Muscle layer of duodenum (tissue), 2 donors: ENCODE data around the gene ZNF516.

Experiments
- H3K27ac ChIP-seq: one replicate; pipeline ENCODE4 v1.7.0; 2013; ENCODE audit warnings: mild to moderate bottlenecking, low read length
- H3K27me3 ChIP-seq: one replicate; pipeline ENCODE4 v1.7.0; 2013; ENCODE audit warnings: low read depth, mild to moderate bottlenecking, control low read depth, low read length
- H3K36me3 ChIP-seq, 2 donors: one replicate each; pipeline ENCODE4 v1.7.0; 2013; ENCODE audit warnings: low read length in 2 of 2, control low read depth in 1 of 2, mild to moderate bottlenecking in 1 of 2; ENCODE audit not compliant: insufficient read depth in 2 of 2, control insufficient read depth in 1 of 2
- H3K4me1 ChIP-seq, 2 donors: one replicate each; pipeline ENCODE4 v1.7.0; 2013; ENCODE audit warnings: low read length in 2 of 2, mild to moderate bottlenecking in 2 of 2, control low read depth in 1 of 2, moderate library complexity in 1 of 2; ENCODE audit not compliant: insufficient read depth in 2 of 2, control insufficient read depth in 1 of 2
- H3K4me3 ChIP-seq, 2 donors: one replicate each; pipeline ENCODE4 v1.7.0; 2013; ENCODE audit warnings: low read length in 2 of 2, low read depth in 1 of 2, mild to moderate bottlenecking in 1 of 2
- H3K9me3 ChIP-seq, 2 donors: one replicate each; pipeline ENCODE4 v1.7.0; 2013; ENCODE audit warnings: low read length in 2 of 2, control low read depth in 1 of 2, mild to moderate bottlenecking in 1 of 2; ENCODE audit not compliant: control insufficient read depth in 1 of 2
- donor health status: healthy.

The ZNF516 gene

DNA sequence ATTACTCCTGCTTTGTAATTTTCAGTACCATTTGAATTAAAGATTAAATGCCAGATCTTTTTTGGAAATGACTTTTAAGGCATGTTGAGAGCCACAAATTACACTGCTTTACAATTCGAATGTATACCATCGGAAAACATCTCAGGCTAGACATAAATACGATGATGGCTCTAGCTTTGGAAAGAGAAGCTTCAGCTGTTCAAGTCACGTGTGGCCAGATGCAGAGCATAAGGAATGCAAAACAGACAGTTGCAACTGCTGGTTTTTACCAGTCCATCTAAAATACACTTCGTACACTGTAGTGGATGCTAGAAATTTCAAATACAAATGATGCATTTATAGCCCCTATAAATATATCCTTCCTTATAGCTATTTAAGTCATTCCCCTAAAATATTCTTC is 8.0 kb downstream of the ZNF516 start:
- no peaks in the 10 kb centered on the region for H3K36me3 ChIP-seq
- no peaks in the 10 kb centered on the region for H3K9me3 ChIP-seq
- H3K4me1 ChIP-seq: peaks cover 19 to 26% of the 10 kb centered on the region in 2 donors
- H3K27me3 ChIP-seq: no peaks in the 10 kb centered on the region
- H3K4me3 ChIP-seq: no peak overlapping the region
- no peak overlapping the region for H3K27ac ChIP-seq

DNA sequence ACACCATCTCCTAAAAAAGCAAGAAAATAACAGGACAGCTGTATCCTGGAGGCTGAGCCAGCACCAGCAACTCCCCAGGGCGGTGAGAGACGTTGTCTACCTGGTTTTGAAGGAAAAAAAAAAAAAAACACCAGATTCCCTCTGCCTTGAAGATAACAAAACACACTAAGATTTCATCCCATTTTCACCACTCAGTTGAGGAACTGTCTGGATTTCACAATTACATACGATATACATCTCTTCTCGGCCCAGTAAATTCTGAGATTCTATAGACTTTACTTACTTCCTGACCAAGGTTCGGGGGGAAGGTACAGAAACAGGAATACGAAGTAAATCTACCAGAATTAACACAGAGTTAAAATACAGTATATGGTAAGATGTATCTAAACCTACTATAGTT is 8.5 kb downstream of the ZNF516 start:
- Histone ChIP-seq H3K4me3 (no peak overlapping the region), H3K27ac (no peak overlapping the region)

DNA sequence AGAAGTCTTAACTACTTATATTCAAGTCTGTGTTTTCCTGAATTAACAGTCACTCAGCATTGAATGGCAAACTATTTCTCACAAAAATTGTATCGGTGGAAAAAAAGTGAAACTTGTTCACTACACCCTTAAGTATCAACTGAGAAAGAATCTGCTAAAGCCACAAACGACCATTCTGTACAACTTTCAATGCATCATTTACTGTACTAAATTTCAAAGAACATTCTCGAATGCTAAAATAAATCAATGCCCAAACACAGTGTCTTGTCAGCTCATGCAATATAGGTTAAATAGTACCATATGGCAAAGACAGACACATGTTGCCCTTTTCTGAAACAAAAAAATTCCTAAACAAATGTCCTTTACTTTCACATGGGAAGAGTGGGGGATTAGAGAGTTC is 9.0 kb downstream of the ZNF516 start:
- Histone ChIP-seq H3K36me3 (no peaks in the 10 kb centered on the region), H3K27ac (no peak overlapping the region), H3K4me1 (peaks cover 19 to 26% of the 10 kb centered on the region in 2 donors)

More for the DNA sequence above, 8.5 kb downstream of the ZNF516 start:
- Histone ChIP-seq H3K9me3 (no peaks in the 10 kb centered on the region), H3K4me1 (peaks cover 19 to 26% of the 10 kb centered on the region in 2 donors), H3K27me3 (no peaks in the 10 kb centered on the region), H3K36me3 (no peaks in the 10 kb centered on the region)

DNA sequence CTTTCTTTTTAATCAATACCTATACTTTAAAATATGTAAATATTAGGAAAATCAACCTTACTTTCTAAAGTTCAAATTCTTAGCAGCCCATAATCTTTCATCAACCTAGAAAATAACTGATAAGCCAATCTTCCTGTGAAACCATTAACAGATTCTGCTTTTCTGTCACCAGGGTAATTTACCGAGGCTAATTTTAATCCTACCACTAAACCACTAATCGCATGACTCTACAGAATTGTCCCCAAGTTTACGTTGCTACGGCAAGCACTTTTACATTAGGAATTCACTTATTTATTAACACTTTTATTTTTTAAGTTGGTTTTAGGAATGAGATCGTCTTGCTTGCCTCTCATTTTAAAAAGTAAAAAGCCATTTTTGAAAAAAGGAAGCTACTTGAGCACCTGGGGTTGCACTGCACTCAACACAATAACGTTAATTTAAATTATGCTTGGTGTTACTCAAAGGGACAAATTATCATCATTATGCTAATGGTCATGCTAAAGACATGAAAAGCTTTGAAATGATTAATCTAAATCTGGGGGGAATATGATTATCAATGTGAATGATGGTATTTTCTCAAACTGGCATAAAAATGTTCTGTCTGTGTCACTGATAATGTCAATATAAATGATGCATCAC is 10.2 kb downstream of the ZNF516 start:
- H3K9me3 ChIP-seq: no peaks in the 10 kb centered on the region
- no peak overlapping the region for H3K27ac ChIP-seq
- no peak overlapping the region for H3K4me3 ChIP-seq
- H3K4me1 ChIP-seq: peaks cover 14 to 22% of the 10 kb centered on the region in 2 donors
- no peaks in the 10 kb centered on the region for H3K36me3 ChIP-seq
- H3K27me3 ChIP-seq: no peaks in the 10 kb centered on the region

More for the DNA sequence above, 9.0 kb downstream of the ZNF516 start:
- H3K9me3 ChIP-seq: no peaks in the 10 kb centered on the region
- H3K4me3 ChIP-seq: no peak overlapping the region
- no peaks in the 10 kb centered on the region for H3K27me3 ChIP-seq

DNA sequence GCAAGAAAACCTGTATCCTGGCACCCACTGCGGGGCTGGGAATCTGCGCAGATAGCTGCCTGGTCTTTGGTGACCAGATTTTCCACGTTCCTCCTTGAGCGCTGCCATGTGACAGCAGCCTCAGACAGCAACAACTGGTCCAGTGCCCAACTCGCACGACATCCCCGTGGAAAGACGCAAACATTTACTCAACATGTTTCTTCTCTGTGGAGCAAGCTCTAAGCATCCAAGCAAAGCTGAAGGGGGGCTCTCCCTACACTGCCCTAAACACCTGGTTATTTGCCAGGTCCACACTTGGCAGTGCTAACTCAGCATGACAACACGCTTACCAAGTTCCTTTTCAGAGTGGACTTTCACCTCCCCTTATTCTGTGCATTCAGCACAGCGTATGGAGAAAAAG is 11.3 kb downstream of the ZNF516 start:
- no peaks in the 10 kb centered on the region for H3K9me3 ChIP-seq
- H3K27ac ChIP-seq: no peak overlapping the region
- no peak overlapping the region for H3K4me3 ChIP-seq
- no peaks in the 10 kb centered on the region for H3K36me3 ChIP-seq
- H3K4me1 ChIP-seq: peaks cover 6 to 23% of the 10 kb centered on the region in 2 donors
- no peaks in the 10 kb centered on the region for H3K27me3 ChIP-seq

DNA sequence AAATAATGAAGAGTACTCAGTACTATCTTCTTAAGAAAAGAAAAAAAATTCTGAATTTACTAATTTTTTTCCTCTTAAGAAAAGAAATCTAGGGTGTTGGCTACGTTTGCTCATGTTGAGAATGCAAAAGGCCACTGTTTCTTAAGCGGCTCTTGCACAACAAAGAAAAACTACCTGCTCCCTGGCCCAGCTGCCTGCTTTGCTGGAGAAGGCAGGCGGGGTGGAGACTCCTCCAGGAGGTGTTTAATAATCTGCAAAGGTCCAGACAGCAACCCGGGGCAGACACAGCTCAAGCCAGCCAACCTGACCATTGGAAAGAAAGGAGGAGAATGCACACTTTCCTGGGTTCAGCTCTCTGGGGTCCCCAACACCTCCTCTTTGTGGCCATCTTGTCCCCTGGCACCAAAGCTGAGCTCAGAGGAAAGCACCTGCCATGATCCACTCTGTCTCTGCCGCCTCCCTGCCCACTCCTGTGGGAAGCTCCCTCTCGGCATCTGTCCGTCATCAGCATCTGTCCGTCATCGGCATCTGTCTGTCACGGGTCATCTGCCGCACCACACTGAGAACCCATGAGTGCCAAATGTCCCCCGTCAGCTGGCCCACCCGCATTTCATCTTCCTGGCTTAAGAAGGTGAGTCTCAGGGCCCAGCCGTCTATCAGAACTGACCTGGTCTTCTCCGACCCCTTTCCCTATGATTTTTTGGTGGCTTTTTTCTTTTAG is 11.9 kb downstream of the ZNF516 start:
- no peak overlapping the region for H3K4me3 ChIP-seq
- H3K27me3 ChIP-seq: no peaks in the 10 kb centered on the region
- H3K9me3 ChIP-seq: no peaks in the 10 kb centered on the region
- no peaks in the 10 kb centered on the region for H3K36me3 ChIP-seq
- no peak overlapping the region for H3K27ac ChIP-seq
- peaks cover 2 to 24% of the 10 kb centered on the region in 2 donors for H3K4me1 ChIP-seq

DNA sequence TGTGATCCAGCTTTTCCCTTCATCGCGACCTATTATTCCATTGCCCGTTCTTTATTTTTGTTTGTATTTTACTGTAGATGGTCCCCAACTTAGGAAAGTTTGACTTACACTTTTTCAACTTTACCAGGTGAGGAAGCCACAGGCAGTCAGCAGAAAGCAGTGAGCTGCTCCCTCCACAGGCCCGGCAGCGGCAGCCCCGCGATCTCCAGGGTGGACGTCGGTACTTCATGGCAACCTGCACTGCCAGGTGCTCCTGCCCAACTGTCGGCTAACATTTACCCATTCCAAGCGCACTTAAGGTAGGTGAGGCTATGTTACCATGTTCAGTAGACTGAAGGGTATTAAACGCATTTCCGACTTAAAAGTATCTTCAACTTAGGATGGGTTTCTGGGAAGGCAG is 12.8 kb downstream of the ZNF516 start:
- Histone ChIP-seq H3K36me3 (no peaks in the 10 kb centered on the region), H3K27me3 (no peaks in the 10 kb centered on the region), H3K4me3 (no peak overlapping the region), H3K4me1 (peaks cover 2 to 25% of the 10 kb centered on the region in 2 donors), H3K27ac (no peak overlapping the region), H3K9me3 (no peaks in the 10 kb centered on the region)

DNA sequence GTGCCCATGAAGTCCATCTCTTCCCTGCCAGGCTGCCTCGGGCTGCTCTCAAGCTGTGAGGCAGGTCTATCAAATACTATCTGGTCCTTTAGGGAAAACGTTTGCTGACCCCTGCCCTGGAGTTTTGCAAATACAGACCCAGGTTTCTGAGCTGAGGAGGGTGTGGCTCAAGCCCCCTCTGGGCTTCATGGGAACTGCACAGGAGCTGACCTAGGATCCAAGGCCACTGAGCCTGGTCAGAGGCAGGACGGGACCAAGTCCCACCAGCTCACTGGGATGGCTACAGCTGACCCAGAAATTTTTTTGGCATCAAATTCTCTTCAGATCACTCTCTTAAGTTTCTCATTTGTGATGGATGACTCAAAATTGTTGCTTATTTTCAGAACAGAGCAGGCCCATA is 14.1 kb downstream of the ZNF516 start:
- H3K4me3 ChIP-seq: no peak overlapping the region
- no peaks in the 10 kb centered on the region for H3K27me3 ChIP-seq
- no peaks in the 10 kb centered on the region for H3K9me3 ChIP-seq
- H3K27ac ChIP-seq: no peak overlapping the region
- H3K36me3 ChIP-seq: no peaks in the 10 kb centered on the region
- peaks cover 12 to 33% of the 10 kb centered on the region in 2 donors for H3K4me1 ChIP-seq

DNA sequence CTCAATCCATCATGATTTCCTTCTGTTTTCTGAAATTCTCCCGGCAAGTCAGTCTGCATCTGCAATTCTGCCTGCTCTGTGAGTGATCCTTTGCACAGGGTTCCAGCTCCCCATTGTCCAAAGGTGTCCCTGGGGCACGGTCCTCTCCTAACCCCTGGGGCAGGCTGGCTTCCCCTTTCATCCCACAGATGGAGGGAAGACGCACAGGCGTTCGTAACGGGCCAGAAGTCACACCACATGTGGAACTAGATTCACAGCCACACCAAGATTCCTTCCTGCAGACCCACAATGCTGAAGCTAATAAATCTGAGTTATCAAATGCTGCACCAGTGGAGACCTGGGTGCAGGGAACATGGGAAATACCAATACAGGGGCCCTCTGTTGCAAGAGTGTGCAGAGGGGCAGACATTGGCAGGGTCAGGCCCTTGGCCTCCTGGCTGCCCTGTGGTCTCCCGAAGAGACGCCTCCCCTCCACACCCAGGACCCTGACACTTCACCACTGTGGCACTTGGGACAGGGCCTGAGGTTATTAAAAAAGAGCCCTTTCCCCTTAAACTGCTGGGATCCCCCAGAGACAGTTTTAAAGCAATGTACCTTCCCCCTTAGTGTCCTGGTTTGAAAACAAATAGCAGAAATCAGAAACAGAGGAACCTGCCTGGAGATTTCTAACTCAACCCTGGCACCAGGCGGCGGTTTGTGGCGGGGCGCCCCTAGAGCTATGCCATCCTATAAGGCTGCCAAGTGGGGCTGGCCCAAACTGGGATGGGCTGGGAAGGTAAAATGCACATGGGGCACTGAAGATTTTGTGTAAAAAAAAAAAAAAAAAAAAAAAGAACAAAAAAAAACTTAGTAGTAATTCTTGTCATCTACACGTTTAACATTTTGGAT is 15.4 kb downstream of the ZNF516 start:
- H3K9me3 ChIP-seq: no peaks in the 10 kb centered on the region
- no peaks in the 10 kb centered on the region for H3K27me3 ChIP-seq
- H3K36me3 ChIP-seq: no peaks in the 10 kb centered on the region
- no peak overlapping the region for H3K27ac ChIP-seq
- H3K4me1 ChIP-seq: peaks cover 10 to 40% of the 10 kb centered on the region in 2 donors
- H3K4me3 ChIP-seq: no peak overlapping the region

DNA sequence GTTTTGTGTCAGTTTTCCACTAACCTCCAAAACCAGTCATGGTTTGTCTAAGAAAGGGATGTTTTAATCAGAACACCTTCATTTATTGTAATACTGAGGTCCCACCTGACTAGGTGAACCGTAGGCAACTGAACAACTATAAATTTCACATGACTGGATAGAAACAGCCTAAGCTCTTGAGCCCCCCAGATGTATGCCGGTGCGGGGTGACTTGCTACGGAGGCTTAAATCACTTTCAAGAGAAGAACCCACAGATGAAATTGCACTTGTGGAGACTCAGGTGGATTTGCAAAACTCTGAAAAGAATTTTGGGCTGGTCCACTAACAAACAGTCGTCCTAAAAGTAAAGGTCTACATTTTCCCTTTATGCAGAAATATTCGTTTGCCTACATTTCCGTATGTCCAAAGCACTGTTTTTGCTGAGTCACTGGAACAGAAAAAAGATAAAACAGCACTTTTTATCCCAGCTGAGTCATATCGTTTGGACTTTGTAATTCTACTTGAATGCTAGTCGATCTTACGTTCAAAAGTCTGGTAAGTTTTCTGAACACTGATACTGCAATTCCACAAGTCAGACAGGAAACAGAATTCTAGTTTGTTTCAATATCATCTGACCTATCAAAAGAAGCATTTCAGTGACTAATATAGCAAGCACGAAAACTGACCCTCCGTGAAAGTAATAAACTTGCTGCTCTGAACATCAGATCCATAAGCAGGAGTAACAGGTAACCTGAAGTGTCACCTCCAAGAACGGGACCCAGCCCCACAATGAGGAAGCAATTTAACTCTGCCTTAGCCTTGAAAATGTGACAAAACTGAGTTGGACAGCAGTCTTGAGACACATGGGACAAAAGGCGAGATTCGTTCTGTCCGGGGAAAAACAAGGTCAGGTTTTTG is 18.1 kb downstream of the ZNF516 start:
- peak overlapping the region; percentile 71 for H3K27ac ChIP-seq
- no peaks in the 10 kb centered on the region for H3K36me3 ChIP-seq
- no peaks in the 10 kb centered on the region for H3K9me3 ChIP-seq
- H3K4me1 ChIP-seq: peaks cover 16 to 51% of the 10 kb centered on the region in 2 donors
- no peaks in the 10 kb centered on the region for H3K27me3 ChIP-seq
- peak overlapping the region; percentile 15 to 49 for H3K4me3 ChIP-seq
